WTC11 (cell line): Measurements from ENCODE around the gene GRIN1.

Source experiments
- CTCF ChIP-seq: fragments of 200-600 bp; IDR thresholded peaks from 2 replicates; pipeline ENCODE4 v1.8.0; 2022; ENCODE audit warnings: antibody characterized with exemption
- E2F4 ChIP-seq: sonication (generic); formaldehyde crosslinking; IDR thresholded peaks from 2 replicates; pipeline ENCODE4 v1.8.1; 2022; ENCODE audit warnings: low read depth, mild to moderate bottlenecking, moderate library complexity, missing genetic modification reagents, borderline replicate concordance
- GABPB1 ChIP-seq: sonication (generic); formaldehyde crosslinking; IDR thresholded peaks from 2 replicates; pipeline ENCODE4 v1.8.1; 2023; ENCODE audit warnings: mild to moderate bottlenecking, missing genetic modification reagents
- ZNF512 ChIP-seq: sonication (generic); formaldehyde crosslinking; IDR thresholded peaks from 2 replicates; pipeline ENCODE4 v1.8.1; 2022; ENCODE audit warnings: missing genetic modification reagents, borderline replicate concordance

GRCh38 chr9:137182836-137183235 is 43.9 kb downstream of the GRIN1 start:
- TF ChIP-seq CTCF = no peak
- TF ChIP-seq ZNF512 (CRISPR knock-in tag) = no peak
- no peak for TF ChIP-seq E2F4 (CRISPR knock-in tag)
- TF ChIP-seq GABPB1 (CRISPR knock-in tag) = no peak
